ENCODE data around the gene PIGS. TPM values are rescaled to one million over a fixed set of nuclear protein-coding genes. Genes with fewer than 3 reads are reported as not detected.

Gene PIGS
- total and polyA plus RNA-seq, 9 of the 15 experiments (the other 6 are each of a cell fraction or from before 2014, with no cell fraction given), result 47.5 to 138 (median 57.6) TPM

GRCh38 chr17:28527181-28527681, 44.1 kb downstream of the PIGS start (continued):
- no peak for TF ChIP-seq MGA (IDR thresholded peaks at IDR 0.05)
- no peak for TF ChIP-seq HNRNPK (IDR thresholded peaks at IDR 0.05; ENCODE audit: low read depth, low read length, poor library complexity, severe bottlenecking)
- TF ChIP-seq MAFG (tag; conservative IDR thresholded peaks at IDR 0.05), result no peak
- 0 out of 2 replicates have a peak, but pooled peaks have one; percentile 30 for TF ChIP-seq MITF (IDR thresholded peaks at IDR 0.05)
- TF ChIP-seq OTX1 (CRISPR knock-in tag; IDR thresholded peaks at IDR 0.05), result no peak
- TF ChIP-seq ZBTB1 (CRISPR knock-in tag; IDR thresholded peaks at IDR 0.05; ENCODE audit: borderline replicate concordance, low read depth), result no peak
- no peak for TF ChIP-seq SLC30A9 (CRISPR knock-in tag; IDR thresholded peaks at IDR 0.05)
- TF ChIP-seq KDM1A (IDR thresholded peaks at IDR 0.05), result peak; percentile 93 to 95
- no peak for TF ChIP-seq MLX (CRISPR knock-in tag; conservative IDR thresholded peaks at IDR 0.05)
- no peak for TF ChIP-seq MAFK (IDR thresholded peaks at IDR 0.05; ENCODE audit: low read length)
- peak; percentile 62; the same call in 1 of the 2 replicates for TF ChIP-seq ETS1 (conservative IDR thresholded peaks at IDR 0.05; ENCODE audit: control insufficient read depth, low read depth, low read length)
- TF ChIP-seq ZNF589 (CRISPR knock-in tag; IDR thresholded peaks at IDR 0.05; ENCODE audit: low read depth), result peak; percentile 93
- 0 out of 2 replicates have a peak, but pooled peaks have one; percentile 40 for TF ChIP-seq MXI1 (IDR thresholded peaks at IDR 0.05; ENCODE audit: low read depth, low read length)
